Neural cell (in vitro differentiated cells): ENCODE results near the gene MBNL2. TPM values are rescaled to one million over a fixed set of nuclear protein-coding genes. Genes with fewer than 3 reads are reported as not detected.

Experiments
- H2AFZ ChIP-seq: fragments of 200-600, 300-800 bp; sonication (generic), shearing (Covaris generic); 2 replicates; pipeline ENCODE4 v1.6.0; 2014; ENCODE audit warnings: low read depth, mild to moderate bottlenecking, antibody characterized with exemption, low read length, moderate library complexity
- H3F3A ChIP-seq: fragments of 200-600 bp; shearing (Covaris generic); 2 replicates; pipeline ENCODE4 v1.6.1; 2016; ENCODE audit warnings: mild to moderate bottlenecking, moderate library complexity, mixed read lengths, antibody characterized with exemption, low read length; ENCODE audit not compliant: insufficient read depth, poor library complexity, severe bottlenecking
- H3K27ac ChIP-seq: fragments of 200-600, 300-800 bp; sonication (generic), shearing (Covaris generic); 2 replicates; pipeline ENCODE4 v1.5.1; 2014; ENCODE audit warnings: mild to moderate bottlenecking, low read length, moderate library complexity
- H3K27me3 ChIP-seq: fragments of 300-800, 200-600 bp; sonication (generic), shearing (Covaris generic); 2 replicates; pipeline ENCODE4 v1.6.0; 2014; ENCODE audit warnings: mild to moderate bottlenecking, low read depth, low read length, moderate library complexity; ENCODE audit not compliant: insufficient read depth
- H3K36me3 ChIP-seq: fragments of 300-800, 200-600 bp; sonication (generic), shearing (Covaris generic); 2 replicates; pipeline ENCODE4 v1.5.1; 2014; ENCODE audit warnings: mild to moderate bottlenecking, antibody characterized with exemption, low read length, moderate library complexity; ENCODE audit not compliant: insufficient read depth
- H3K4me2 ChIP-seq: fragments of 300-800, 200-600 bp; sonication (generic), shearing (Covaris generic); 2 replicates; pipeline ENCODE4 v1.6.0; 2014; ENCODE audit warnings: mild to moderate bottlenecking, low read length
- H3K4me3 ChIP-seq: fragments of 300-800, 200-600 bp; sonication (generic), shearing (Covaris generic); 2 replicates; pipeline ENCODE4 v1.5.1; 2014; ENCODE audit warnings: mild to moderate bottlenecking, low read length, moderate library complexity
- H3K79me2 ChIP-seq: fragments of 200-600 bp; shearing (Covaris generic); replicated peaks from 2 replicates; pipeline ENCODE4 v1.6.0; 2014; ENCODE audit warnings: mild to moderate bottlenecking, low read length, moderate library complexity; ENCODE audit not compliant: insufficient read depth
- H3K9ac ChIP-seq: fragments of 300-800, 200-600 bp; sonication (generic), shearing (Covaris generic); 2 replicates; pipeline ENCODE4 v1.6.1; 2016; ENCODE audit warnings: mild to moderate bottlenecking, low read length, mixed read lengths
- H3K9me2 ChIP-seq: fragments of 200-600 bp; shearing (Covaris generic); 2 replicates; pipeline ENCODE4 v1.6.1; 2016; ENCODE audit warnings: mild to moderate bottlenecking, low read length, mixed read lengths; ENCODE audit not compliant: insufficient read depth
- H3K9me3 ChIP-seq: fragments of 200-600, 300-800 bp; sonication (generic), shearing (Covaris generic); 2 replicates; pipeline ENCODE4 v1.6.1; 2016; ENCODE audit warnings: mild to moderate bottlenecking, mixed run types, low read length, moderate library complexity, mixed read lengths
- H4K20me1 ChIP-seq: fragments of 200-600 bp; shearing (Covaris generic); 2 replicates; pipeline ENCODE4 v1.6.1; 2016; ENCODE audit warnings: mild to moderate bottlenecking, mixed run types; ENCODE audit not compliant: insufficient read depth
- EP300 ChIP-seq: fragments of 450-650 bp; conservative IDR thresholded peaks from 2 replicates; pipeline ENCODE4 v1.6.1; 2014; ENCODE audit warnings: antibody characterized with exemption, mild to moderate bottlenecking, moderate library complexity; ENCODE audit not compliant: poor library complexity, severe bottlenecking
- EZH2 ChIP-seq: fragments of 200-600, 300-800 bp; shearing (Covaris generic), sonication (generic); IDR thresholded peaks from 2 replicates; pipeline ENCODE4 v1.6.1; 2014; ENCODE audit warnings: antibody characterized with exemption, low read length, borderline replicate concordance, mild to moderate bottlenecking; ENCODE audit not compliant: insufficient read depth, poor library complexity, severe bottlenecking
- MXI1 ChIP-seq: fragments of 450-650 bp; conservative IDR thresholded peaks from 2 replicates; pipeline ENCODE4 v1.6.1; 2014; ENCODE audit warnings: antibody characterized with exemption, mild to moderate bottlenecking; ENCODE audit not compliant: poor library complexity, severe bottlenecking
- POLR2AphosphoS5 ChIP-seq: IDR thresholded peaks from 2 replicates; pipeline ENCODE4 v1.6.1; 2012
- RAD21 ChIP-seq: fragments of 450-650 bp; conservative IDR thresholded peaks from 2 replicates; pipeline ENCODE4 v1.6.1; 2014; ENCODE audit warnings: antibody characterized with exemption, mild to moderate bottlenecking, moderate library complexity
- REST ChIP-seq: IDR thresholded peaks from 2 replicates; pipeline ENCODE4 v1.6.1; 2012; ENCODE audit warnings: borderline replicate concordance
- SMC3 ChIP-seq: fragments of 450-650 bp; conservative IDR thresholded peaks from 2 replicates; pipeline ENCODE4 v1.6.1; 2014; ENCODE audit warnings: antibody characterized with exemption, mild to moderate bottlenecking, moderate library complexity; ENCODE audit not compliant: poor library complexity
- TAF1 ChIP-seq: IDR thresholded peaks from 2 replicates; pipeline ENCODE4 v1.6.1; 2012; ENCODE audit warnings: low read depth
- polyA plus RNA-seq: library from polyadenylated mRNA; depleted of rRNA; stranded (reverse); fragments of >200 nt; gene quantifications from 2 replicates; pipeline ENCODE4 v1.2.3, GENCODE V29; 2014
- TF ChIP-seq, protein P1 (sequence below): fragments of 450-650 bp; IDR thresholded peaks from 2 replicates; pipeline ENCODE4 v1.5.1; 2014; ENCODE audit warnings: antibody characterized with exemption, mild to moderate bottlenecking, moderate library complexity; ENCODE audit not compliant: poor library complexity, severe bottlenecking

Gene MBNL2
- polyA plus RNA-seq, 1 donor from 2014 or later, result 4.3 TPM

- Histone ChIP-seq H3K9me2 (no peaks in the 10 kb centered on the region), H3K27me3 (no peaks in the 10 kb centered on the region), H4K20me1 (no peaks in the 10 kb centered on the region), H2AFZ (no peak overlapping the region), H3K36me3 (no peaks in the 10 kb centered on the region), H3K9me3 (no peaks in the 10 kb centered on the region), H3K27ac (no peak overlapping the region), H3F3A (no peaks in the 10 kb centered on the region), H3K4me2 (no peak overlapping the region), H3K79me2 (no peaks in the 10 kb centered on the region), H3K9ac (no peak overlapping the region), H3K4me3 (no peak overlapping the region)
- TF ChIP-seq RAD21, result no peak
These were observed 132.7 kb downstream of the MBNL2 start for GRCh38 chr13:97354808-97355207.

DNA sequence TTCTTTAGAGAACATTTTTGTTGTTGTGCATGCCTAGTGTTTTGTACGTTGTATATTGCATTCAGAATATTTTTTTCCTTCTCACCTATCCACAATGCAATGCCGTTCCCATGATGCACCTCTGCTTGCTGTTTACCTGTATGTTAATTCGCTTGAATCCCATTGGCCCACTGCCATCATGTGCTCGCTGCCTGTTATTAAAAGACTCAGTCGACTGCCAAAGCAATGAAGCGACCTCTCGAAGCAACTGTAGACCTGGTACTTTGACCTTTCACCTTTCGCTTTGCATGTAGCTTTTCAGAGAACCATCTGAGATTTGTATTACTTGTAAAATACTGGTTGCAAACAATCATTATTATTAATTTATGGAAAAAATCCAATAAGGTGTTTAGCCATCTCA lies 134.5 kb downstream of the MBNL2 start:
- H3F3A ChIP-seq, result no peaks in the 10 kb centered on the region
- no peaks in the 10 kb centered on the region for H3K9me3 ChIP-seq
- H3K9me2 ChIP-seq, result no peaks in the 10 kb centered on the region
- no peaks in the 10 kb centered on the region for H3K79me2 ChIP-seq
- no peak overlapping the region for H3K4me2 ChIP-seq
- no peaks in the 10 kb centered on the region for H3K36me3 ChIP-seq
- TF ChIP-seq TAF1 (no peak), MXI1 (no peak), REST (no peak), EZH2 (no peak), RAD21 (no peak), SMC3 (no peak), POLR2AphosphoS5 (no peak), EP300 (no peak)
- TF ChIP-seq, protein P1, sequence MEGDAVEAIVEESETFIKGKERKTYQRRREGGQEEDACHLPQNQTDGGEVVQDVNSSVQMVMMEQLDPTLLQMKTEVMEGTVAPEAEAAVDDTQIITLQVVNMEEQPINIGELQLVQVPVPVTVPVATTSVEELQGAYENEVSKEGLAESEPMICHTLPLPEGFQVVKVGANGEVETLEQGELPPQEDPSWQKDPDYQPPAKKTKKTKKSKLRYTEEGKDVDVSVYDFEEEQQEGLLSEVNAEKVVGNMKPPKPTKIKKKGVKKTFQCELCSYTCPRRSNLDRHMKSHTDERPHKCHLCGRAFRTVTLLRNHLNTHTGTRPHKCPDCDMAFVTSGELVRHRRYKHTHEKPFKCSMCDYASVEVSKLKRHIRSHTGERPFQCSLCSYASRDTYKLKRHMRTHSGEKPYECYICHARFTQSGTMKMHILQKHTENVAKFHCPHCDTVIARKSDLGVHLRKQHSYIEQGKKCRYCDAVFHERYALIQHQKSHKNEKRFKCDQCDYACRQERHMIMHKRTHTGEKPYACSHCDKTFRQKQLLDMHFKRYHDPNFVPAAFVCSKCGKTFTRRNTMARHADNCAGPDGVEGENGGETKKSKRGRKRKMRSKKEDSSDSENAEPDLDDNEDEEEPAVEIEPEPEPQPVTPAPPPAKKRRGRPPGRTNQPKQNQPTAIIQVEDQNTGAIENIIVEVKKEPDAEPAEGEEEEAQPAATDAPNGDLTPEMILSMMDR, result no peak
- no peak overlapping the region for H2AFZ ChIP-seq
- H3K9ac ChIP-seq, result no peak overlapping the region
- no peaks in the 10 kb centered on the region for H4K20me1 ChIP-seq
- H3K27me3 ChIP-seq, result no peaks in the 10 kb centered on the region
- no peak overlapping the region for H3K4me3 ChIP-seq
- no peak overlapping the region for H3K27ac ChIP-seq
